Right lobe of liver (tissue), 6 donors: ENCODE data around the gene OR2C3. TPM values are rescaled to one million over a fixed set of nuclear protein-coding genes. Genes with fewer than 3 reads are reported as not detected.

Experiments
- ATAC-seq, 4 donors: fragments of 200-7000 bp; cut with Tn5 transposase; one replicate each; pipeline ENCODE4 v1.9.1; 2020; ENCODE audit warnings: mild to moderate bottlenecking in 4 of 4, moderate library complexity in 4 of 4
- DNase-seq, 3 donors: peaks; one replicate each; pipeline ENCODE4 v3.0.0-alpha.2; 2020
- H3K27ac ChIP-seq, 3 donors: fragments of 200-600 bp; one replicate each; pipeline ENCODE4 v1.8.0; 2022
- H3K27me3 ChIP-seq, 2 donors: fragments of 200-600 bp; one replicate each; pipeline ENCODE4 v1.8.0; 2022
- H3K36me3 ChIP-seq, 4 donors: fragments of 200-600 bp; sonication (generic) in 1 of 4; one replicate each; pipeline versions ENCODE4 v1.5.1 to v1.8.0; 2017 to 2022; ENCODE audit warnings: control low read depth in 1 of 4
- H3K4me1 ChIP-seq, 4 donors: fragments of 200-600 bp; sonication (generic) in 1 of 4; one replicate each; pipeline versions ENCODE4 v1.5.1 to v1.8.0; 2017 to 2022; ENCODE audit warnings: control low read depth in 1 of 4
- H3K4me3 ChIP-seq, 3 donors: fragments of 200-600 bp; one replicate each; pipeline ENCODE4 v1.8.0; 2022
- H3K9me3 ChIP-seq, 4 donors: fragments of 200-600 bp; sonication (generic) in 1 of 4; one replicate each; pipeline versions ENCODE4 v1.5.1 to v1.8.0; 2017 to 2022; ENCODE audit warnings: control low read depth in 1 of 4
- POLR2A ChIP-seq: fragments of 450-650 bp; IDR thresholded peaks from one replicate; pipeline ENCODE4 v1.6.1; 2017; ENCODE audit warnings: antibody characterized with exemption, mild to moderate bottlenecking
- WGBS: methylation state at CpG from one replicate; pipeline ENCODE4 v1.1.6; 2018; ENCODE audit warnings: low coverage, low lambda C conversion rate; ENCODE audit not compliant: insufficient coverage; ENCODE audit errors: missing lambda C conversion rate; 5-methylcytosine and 5-hydroxymethylcytosine counted together
- intact Hi-C, 2 donors: fragments of 100-400 bp; cut with DNase I; formaldehyde crosslinking; loops; one replicate each; pipeline versions ENCODE4 v1.11.2 to v1.14.1; 2022
- total RNA-seq, 6 experiments: library from RNA; depleted of rRNA in 2 of 6; stranded (reverse); fragments of >200 nt in 2 of 6; fragmentation: NEBNext Ultra II Directional in 3 of 6; extraction: Animal tissue kit (Norgen Biotek cat#: 25700) in 3 of 6; gene quantifications; one replicate each; pipeline versions ENCODE4 v1.1.0 to v1.2.4, GENCODE V29; 2016 to 2023
- TF ChIP-seq, protein P1 (sequence below), 4 donors: fragments of 200-600 bp in 3 of 4; fragments of 450-650 bp in 1 of 4; IDR thresholded peaks; one replicate each; pipeline versions ENCODE4 v1.5.1 to v1.8.0; 2016 to 2022; ENCODE audit warnings: antibody characterized with exemption in 4 of 4, mild to moderate bottlenecking in 2 of 4
- donor health status: DM: no; HTN: yes; CAD: no.
- donor health status: DM: no; HTN: no; CAD: no.
- donor health status: DM: no; HTN: no; CAD: no.
- donor health status: DM: no; HTN: yes; CAD: no.
- donor health status: DM: no; HTN: yes; CAD: no.

The OR2C3 gene
- total RNA-seq, 6 experiments from 2014 or later: not detected

DNA sequence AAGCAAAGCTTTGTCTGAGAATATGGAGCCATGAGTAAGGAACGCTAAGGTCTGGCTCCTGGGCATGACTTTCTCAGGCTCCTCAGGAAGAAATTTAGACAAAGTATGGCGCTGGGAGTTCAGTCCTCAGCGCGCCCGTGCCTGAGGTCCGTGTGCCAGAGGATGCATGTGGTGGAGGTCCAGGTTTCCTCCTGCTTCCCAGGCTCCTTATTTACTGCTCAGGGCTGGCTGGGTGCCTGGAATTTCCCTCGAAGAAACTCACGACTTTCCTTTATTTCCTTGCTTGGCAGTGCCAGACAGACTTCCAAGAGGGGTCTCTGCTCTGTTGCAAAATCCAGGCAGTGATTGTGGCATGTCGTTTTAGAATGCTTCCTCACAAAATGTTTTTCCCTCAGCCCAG lies 26.0 kb upstream of the OR2C3 start:
- H3K27ac ChIP-seq: no peak overlapping the region
- no peaks in the 10 kb centered on the region for H3K4me1 ChIP-seq
- ATAC-seq (no peak), DNase-seq (no peak)
- no peak overlapping the region for H3K4me3 ChIP-seq
- no peaks in the 10 kb centered on the region for H3K27me3 ChIP-seq
- 29% methylated on average over 4 of the region's 9 CpGs for WGBS
- H3K9me3 ChIP-seq: no peaks in the 10 kb centered on the region
- intact Hi-C loops: no loop called here
- no peak for TF ChIP-seq POLR2A
- TF ChIP-seq, protein P1, sequence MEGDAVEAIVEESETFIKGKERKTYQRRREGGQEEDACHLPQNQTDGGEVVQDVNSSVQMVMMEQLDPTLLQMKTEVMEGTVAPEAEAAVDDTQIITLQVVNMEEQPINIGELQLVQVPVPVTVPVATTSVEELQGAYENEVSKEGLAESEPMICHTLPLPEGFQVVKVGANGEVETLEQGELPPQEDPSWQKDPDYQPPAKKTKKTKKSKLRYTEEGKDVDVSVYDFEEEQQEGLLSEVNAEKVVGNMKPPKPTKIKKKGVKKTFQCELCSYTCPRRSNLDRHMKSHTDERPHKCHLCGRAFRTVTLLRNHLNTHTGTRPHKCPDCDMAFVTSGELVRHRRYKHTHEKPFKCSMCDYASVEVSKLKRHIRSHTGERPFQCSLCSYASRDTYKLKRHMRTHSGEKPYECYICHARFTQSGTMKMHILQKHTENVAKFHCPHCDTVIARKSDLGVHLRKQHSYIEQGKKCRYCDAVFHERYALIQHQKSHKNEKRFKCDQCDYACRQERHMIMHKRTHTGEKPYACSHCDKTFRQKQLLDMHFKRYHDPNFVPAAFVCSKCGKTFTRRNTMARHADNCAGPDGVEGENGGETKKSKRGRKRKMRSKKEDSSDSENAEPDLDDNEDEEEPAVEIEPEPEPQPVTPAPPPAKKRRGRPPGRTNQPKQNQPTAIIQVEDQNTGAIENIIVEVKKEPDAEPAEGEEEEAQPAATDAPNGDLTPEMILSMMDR (IDR thresholded peaks at IDR 0.05): no peak
- H3K36me3 ChIP-seq: no peaks in the 10 kb centered on the region

DNA sequence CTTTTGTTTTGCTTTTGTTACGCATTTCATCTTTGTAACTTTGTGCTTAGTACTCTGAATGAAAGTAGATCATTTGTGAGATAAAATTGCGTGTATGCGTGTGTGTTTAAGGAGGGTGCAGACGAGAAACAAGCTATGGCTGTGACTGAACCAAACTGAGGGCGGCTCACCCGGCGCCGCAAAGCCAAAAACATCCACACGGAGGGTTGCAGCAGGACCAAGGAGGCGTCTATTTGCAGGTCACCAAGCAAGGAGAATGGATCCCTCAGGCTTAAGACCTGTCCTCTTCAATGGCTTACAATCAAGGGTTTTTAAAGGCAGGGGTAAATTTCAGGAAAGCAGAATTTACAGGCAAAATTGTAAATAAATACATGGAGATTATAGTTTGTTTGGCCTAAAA lies 25.5 kb upstream of the OR2C3 start:
- DNase-seq: no peak
- Histone ChIP-seq H3K4me3 (no peak overlapping the region), H3K27ac (no peak overlapping the region), H3K9me3 (no peaks in the 10 kb centered on the region), H3K36me3 (no peaks in the 10 kb centered on the region), H3K27me3 (no peaks in the 10 kb centered on the region), H3K4me1 (no peaks in the 10 kb centered on the region)
- ATAC-seq: no peak
- 42% methylated on average over 7 of the region's 10 CpGs for WGBS
- no peak for TF ChIP-seq POLR2A
- TF ChIP-seq, protein P1 (IDR thresholded peaks at IDR 0.05): no peak
- intact Hi-C loops: no loop called here

GRCh38 chr1:247557926-247558674 lies 21.9 kb upstream of the OR2C3 start:
- ATAC-seq (no peak), DNase-seq (no peak)
- intact Hi-C loops: no loop called here
- Histone ChIP-seq H3K4me3 (no peak overlapping the region), H3K36me3 (no peaks in the 10 kb centered on the region), H3K9me3 (no peaks in the 10 kb centered on the region), H3K4me1 (no peaks in the 10 kb centered on the region), H3K27ac (no peak overlapping the region), H3K27me3 (no peaks in the 10 kb centered on the region)
- 32% methylated on average over 2 of the region's 2 CpGs for WGBS
- TF ChIP-seq POLR2A: no peak
- TF ChIP-seq, protein P1 (IDR thresholded peaks at IDR 0.05): no peak

DNA sequence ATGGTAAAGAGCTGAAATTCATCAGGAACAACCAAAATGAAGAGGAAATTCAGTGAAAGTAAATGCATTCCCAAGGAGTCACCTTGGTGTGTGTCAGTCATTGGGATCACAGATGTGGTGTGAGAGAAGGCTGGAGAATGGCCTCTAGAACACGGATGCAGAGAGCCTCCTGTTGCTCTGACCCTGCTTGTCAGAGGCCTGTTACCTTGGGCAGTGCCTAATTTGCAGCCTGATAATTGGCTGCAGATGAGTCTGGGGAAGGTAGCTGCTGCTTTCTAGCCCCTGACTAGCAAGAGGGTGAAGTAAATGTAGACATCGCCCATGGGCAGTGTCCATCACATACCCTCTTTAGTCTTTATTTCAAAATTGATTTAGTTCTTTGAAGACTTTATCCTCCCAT lies 16.0 kb upstream of the OR2C3 start:
- WGBS: 41% methylated on average over 2 of the region's 2 CpGs
- no peak for TF ChIP-seq POLR2A
- TF ChIP-seq, protein P1 (IDR thresholded peaks at IDR 0.05): no peak
- H3K36me3 ChIP-seq: no peaks in the 10 kb centered on the region
- no peak for ATAC-seq
- no peaks in the 10 kb centered on the region for H3K9me3 ChIP-seq
- H3K27me3 ChIP-seq: no peaks in the 10 kb centered on the region
- DNase-seq: no peak
- H3K4me1 ChIP-seq: no peaks in the 10 kb centered on the region
- H3K27ac ChIP-seq: no peak overlapping the region
- no peak overlapping the region for H3K4me3 ChIP-seq
- intact Hi-C loops: no loop called here
